ENCODE results near the gene CWC27. TPM values are rescaled to one million over a fixed set of nuclear protein-coding genes. Genes with fewer than 3 reads are reported as not detected.
"Not testable (repeated sequence)": the region's sequence is repeated elsewhere in the genome, so short reads cannot be mapped to it uniquely, and the experiment has no call there.

The CWC27 gene
- total RNA-seq, 2 experiments from 2014 or later = 20.5 to 23.5 TPM

- H3K27me3 Mint-ChIP-seq = no peaks in the 10 kb centered on the region
- H3K4me1 Mint-ChIP-seq = peaks cover 9% of the 10 kb centered on the region
- peaks cover 9% of the 10 kb centered on the region for H3K36me3 Mint-ChIP-seq (ENCODE audit: low read depth)
- ChIA-PET CTCF (interaction anchor here (1.0 to 2.0 kb wide), 2 partner anchors 8 to 10 kb away, joined by 3 to 6 read pairs; no protein-coding TSS in a partner anchor), POLR2A (no interaction called here)
- no peak overlapping the region for H3K27ac Mint-ChIP-seq
- H3K9me3 Mint-ChIP-seq = no peaks in the 10 kb centered on the region
- DNase-seq = no peak
- H3K4me3 Mint-ChIP-seq = no peak overlapping the region
Observed at GRCh38 chr5:64794053-64794770, 25.5 kb downstream of the CWC27 start.

GRCh38 chr5:64796301-64796700 is 27.6 kb downstream of the CWC27 start:
- POLR2A ChIA-PET = no interaction called here

DNA sequence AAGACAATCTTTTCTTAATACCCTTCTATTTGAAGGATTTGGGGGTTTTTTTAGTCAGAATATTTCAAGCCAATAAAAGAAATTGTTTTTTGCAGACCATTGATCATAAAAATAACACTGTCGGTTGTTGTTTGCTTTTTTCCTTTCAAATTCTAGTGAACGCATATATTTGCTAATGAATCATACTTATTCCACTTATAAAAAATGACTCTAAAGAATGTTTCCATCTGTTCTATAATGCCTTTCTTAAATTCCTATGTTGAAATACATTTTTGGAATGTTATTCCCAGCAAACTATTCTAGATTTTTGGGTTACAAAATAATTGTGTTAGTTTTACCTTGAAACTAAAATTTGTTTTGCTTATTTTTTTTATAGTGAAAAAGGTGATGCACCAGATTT is 32.2 kb downstream of the CWC27 start:
- Mint-ChIP-seq H3K4me3 (no peak overlapping the region), H3K4me1 (no peaks in the 10 kb centered on the region), H3K36me3 (ENCODE audit: low read depth) (no peaks in the 10 kb centered on the region), H3K27ac (no peak overlapping the region), H3K9me3 (no peaks in the 10 kb centered on the region), H3K27me3 (no peaks in the 10 kb centered on the region)
- POLR2A ChIA-PET = no interaction called here
- CTCF ChIA-PET = no interaction called here
- DNase-seq = no peak

More at GRCh38 chr5:64796301-64796700, 27.6 kb downstream of the CWC27 start:
- Mint-ChIP-seq H3K27me3 (no peaks in the 10 kb centered on the region), H3K4me1 (no peaks in the 10 kb centered on the region), H3K36me3 (ENCODE audit: low read depth) (peaks cover 7% of the 10 kb centered on the region), H3K9me3 (no peaks in the 10 kb centered on the region), H3K27ac (no peak overlapping the region), H3K4me3 (no peak overlapping the region)
- DNase-seq = no peak
- CTCF ChIA-PET = no interaction called here

DNA sequence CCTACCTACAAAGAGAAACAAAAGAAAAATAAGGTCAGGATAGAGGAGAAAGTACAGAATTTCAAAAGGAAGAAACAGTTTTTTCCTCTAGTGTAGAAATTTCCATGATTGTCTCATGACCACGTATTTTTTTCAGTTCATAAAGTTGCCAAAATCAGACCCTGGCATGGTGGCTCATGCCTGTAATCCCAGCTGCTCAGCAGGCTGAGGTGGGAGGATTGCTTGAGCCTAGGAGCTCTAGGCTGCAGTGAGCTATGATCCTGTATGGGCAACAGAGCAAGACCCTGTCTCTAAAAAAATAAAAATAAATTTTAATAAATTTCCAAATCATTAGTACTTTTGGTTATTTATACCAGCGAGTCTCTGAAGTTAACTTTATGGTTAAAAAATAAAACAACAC is 37.8 kb downstream of the CWC27 start:
- H3K4me1 Mint-ChIP-seq = no peaks in the 10 kb centered on the region
- CTCF ChIA-PET = interaction anchor here (0.9 to 1.5 kb wide), 2 partner anchors 9 to 22 kb away, joined by 3 read pairs; no protein-coding TSS in a partner anchor
- no peak overlapping the region for H3K4me3 Mint-ChIP-seq
- no peaks in the 10 kb centered on the region for H3K36me3 Mint-ChIP-seq (ENCODE audit: low read depth)
- H3K9me3 Mint-ChIP-seq = no peaks in the 10 kb centered on the region
- POLR2A ChIA-PET = no interaction called here
- H3K27me3 Mint-ChIP-seq = no peaks in the 10 kb centered on the region
- H3K27ac Mint-ChIP-seq = no peak overlapping the region
- no peak for DNase-seq

DNA sequence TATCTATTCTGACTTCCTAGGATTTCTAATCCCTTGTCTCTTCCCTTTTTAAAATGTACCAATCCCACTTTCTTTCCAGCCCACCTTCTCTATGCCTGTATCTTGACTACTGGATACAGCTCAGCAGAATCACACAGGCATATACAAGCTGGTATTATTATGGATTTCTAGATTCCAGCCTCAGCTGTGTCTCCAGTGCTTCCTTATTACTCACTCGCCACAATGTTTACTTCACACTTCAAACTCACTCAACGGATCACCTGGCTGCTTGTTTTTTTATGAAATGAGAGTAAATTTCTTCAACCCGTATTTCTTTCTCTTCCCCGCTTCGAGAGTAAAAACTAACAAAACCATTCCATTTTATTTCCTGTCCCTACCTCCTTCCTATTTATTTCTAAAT is 38.8 kb downstream of the CWC27 start:
- no peaks in the 10 kb centered on the region for H3K36me3 Mint-ChIP-seq (ENCODE audit: low read depth)
- H3K4me3 Mint-ChIP-seq = no peak overlapping the region
- no peaks in the 10 kb centered on the region for H3K4me1 Mint-ChIP-seq
- no peaks in the 10 kb centered on the region for H3K9me3 Mint-ChIP-seq
- POLR2A ChIA-PET = no interaction called here
- CTCF ChIA-PET = interaction anchor here (1.5 kb wide), 1 partner anchor 10 kb away, joined by 3 read pairs; no protein-coding TSS in a partner anchor
- DNase-seq = no peak
- no peak overlapping the region for H3K27ac Mint-ChIP-seq
- H3K27me3 Mint-ChIP-seq = no peaks in the 10 kb centered on the region

DNA sequence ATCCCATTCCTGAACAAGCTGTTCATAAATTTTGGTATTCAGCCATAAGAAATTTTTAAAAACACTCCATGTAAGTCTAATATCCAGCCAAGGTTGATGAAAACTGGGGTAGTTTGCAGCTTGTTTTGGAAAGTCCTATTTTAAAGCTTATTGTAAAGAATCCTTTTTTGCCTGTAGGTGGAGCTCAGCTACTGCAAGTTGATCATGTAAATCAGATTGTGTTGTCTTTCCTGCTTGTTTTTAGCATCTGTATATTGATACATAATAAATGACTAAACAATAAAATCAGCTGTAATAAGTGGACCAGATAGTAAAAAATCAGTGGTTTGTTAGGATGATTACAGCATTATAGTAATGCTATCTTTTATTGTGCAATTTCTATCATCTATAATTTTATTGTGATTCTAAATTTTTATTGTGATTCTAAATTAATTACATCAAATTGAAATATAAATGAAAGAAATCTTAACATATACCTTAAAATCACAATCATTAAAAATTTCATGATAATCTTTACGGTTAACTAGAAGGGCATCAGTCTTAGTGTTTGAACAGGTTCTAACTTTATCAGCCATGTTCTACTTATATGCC is 42.4 kb downstream of the CWC27 start:
- Mint-ChIP-seq H3K4me3 (no peak overlapping the region), H3K9me3 (no peaks in the 10 kb centered on the region), H3K4me1 (peaks cover 10% of the 10 kb centered on the region), H3K27me3 (no peaks in the 10 kb centered on the region), H3K36me3 (ENCODE audit: low read depth) (no peaks in the 10 kb centered on the region), H3K27ac (no peak overlapping the region)
- ChIA-PET POLR2A (interaction anchor here (1.1 to 2.0 kb wide), 3 partner anchors 225 to 752 kb away, joined by 3 to 6 read pairs (median 4); partner anchors contain the start of gene CENPK), CTCF (interaction anchor here (0.7 to 2.9 kb wide), 14 partner anchors 8 to 846 kb away, joined by 3 to 43 read pairs (median 4); partner anchors contain the start of genes ADAMTS6, CWC27 and SREK1IP1)
- no peak for DNase-seq

DNA sequence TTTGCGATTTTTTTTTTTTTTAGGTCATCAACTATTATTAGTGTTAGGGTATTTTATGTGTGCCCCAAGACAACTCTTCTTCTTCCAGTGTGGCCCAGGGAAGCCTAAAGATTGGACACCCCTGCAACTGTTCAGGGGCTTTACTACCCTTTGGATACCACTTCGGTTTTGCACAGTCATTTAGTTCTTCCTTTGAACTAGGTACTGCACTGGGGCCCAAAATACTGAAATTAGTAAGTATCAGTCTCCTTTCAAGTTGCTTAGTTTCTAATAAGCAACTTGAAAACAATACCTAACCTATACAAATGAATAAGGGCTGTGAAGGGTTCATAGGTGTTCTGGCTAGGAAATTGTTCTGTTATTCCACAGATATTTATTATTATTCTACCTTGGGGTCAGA is 45.3 kb downstream of the CWC27 start:
- no peaks in the 10 kb centered on the region for H3K9me3 Mint-ChIP-seq
- peaks cover 11% of the 10 kb centered on the region for H3K36me3 Mint-ChIP-seq (ENCODE audit: low read depth)
- H3K27ac Mint-ChIP-seq = no peak overlapping the region
- H3K27me3 Mint-ChIP-seq = no peaks in the 10 kb centered on the region
- peaks cover 12% of the 10 kb centered on the region for H3K4me1 Mint-ChIP-seq
- CTCF ChIA-PET = no interaction called here
- H3K4me3 Mint-ChIP-seq = no peak overlapping the region
- POLR2A ChIA-PET = no interaction called here
- DNase-seq = no peak

DNA sequence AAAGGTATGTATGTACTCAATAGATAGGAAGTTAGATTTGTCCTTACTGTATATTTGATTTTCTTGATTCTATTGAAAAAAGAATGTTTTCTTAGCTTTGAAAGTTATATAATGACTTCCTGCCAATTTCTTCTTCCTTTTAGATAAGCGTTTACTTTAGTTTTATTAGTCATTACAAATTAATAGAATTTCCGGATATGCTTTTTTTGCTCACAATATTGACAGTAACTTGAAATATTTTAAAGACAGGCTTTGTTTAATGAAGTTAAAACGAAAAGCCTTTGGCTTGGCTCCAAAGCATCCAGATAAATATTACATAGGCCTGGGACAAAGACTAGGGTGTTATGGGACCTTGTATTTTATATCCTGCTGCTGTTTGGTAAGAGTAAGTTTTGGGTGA is 49.5 kb downstream of the CWC27 start:
- Mint-ChIP-seq H3K9me3 (no peaks in the 10 kb centered on the region), H3K27me3 (no peaks in the 10 kb centered on the region), H3K4me1 (peaks cover 22% of the 10 kb centered on the region), H3K27ac (no peak overlapping the region), H3K36me3 (ENCODE audit: low read depth) (peaks cover 21% of the 10 kb centered on the region), H3K4me3 (no peak overlapping the region)
- ChIA-PET POLR2A (no interaction called here), CTCF (no interaction called here)
- no peak for DNase-seq

- H3K27me3 Mint-ChIP-seq, POLR2A ChIA-PET, H3K4me3 Mint-ChIP-seq, H3K27ac Mint-ChIP-seq, H3K9me3 Mint-ChIP-seq, DNase-seq: not testable (repeated sequence)
- H3K4me1 Mint-ChIP-seq = peaks cover 13% of the 10 kb centered on the region
- H3K36me3 Mint-ChIP-seq (ENCODE audit: low read depth) = peaks cover 21% of the 10 kb centered on the region
- CTCF ChIA-PET = interaction anchor here (0.9 to 1.6 kb wide), 2 partner anchors 8 to 35 kb away, joined by 3 read pairs; no protein-coding TSS in a partner anchor
Observed at GRCh38 chr5:64819345-64819744, 50.6 kb downstream of the CWC27 start.

DNA sequence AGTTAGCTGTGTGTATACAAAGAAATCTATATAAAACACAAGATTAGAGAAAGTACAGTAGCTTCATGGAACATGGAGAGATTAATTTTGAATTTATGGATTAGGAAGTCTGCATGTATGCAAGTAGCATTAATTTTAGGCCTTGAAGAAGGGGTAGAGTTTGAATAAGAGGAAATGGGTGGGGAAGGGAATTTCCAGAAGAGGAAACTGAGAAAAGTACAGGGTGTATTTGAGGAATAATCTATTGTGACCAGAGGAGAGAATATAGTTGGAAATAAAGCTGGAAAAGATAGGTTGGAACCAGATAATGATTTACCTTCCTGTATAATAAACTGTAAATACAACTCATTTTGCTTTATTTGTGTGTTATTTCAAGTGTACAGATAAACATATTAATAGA is 53.6 kb downstream of the CWC27 start:
- Mint-ChIP-seq H3K36me3 (ENCODE audit: low read depth) (peaks cover 13% of the 10 kb centered on the region), H3K9me3 (no peaks in the 10 kb centered on the region), H3K4me3 (no peak overlapping the region), H3K4me1 (peaks cover 10% of the 10 kb centered on the region), H3K27ac (no peak overlapping the region), H3K27me3 (no peaks in the 10 kb centered on the region)
- ChIA-PET CTCF (interaction anchor here (0.6 to 1.7 kb wide), 3 partner anchors 11 to 661 kb away, joined by 3 to 6 read pairs (median 5); no protein-coding TSS in a partner anchor), POLR2A (no interaction called here)
- DNase-seq = no peak

GRCh38 chr5:64826541-64826940 is 57.8 kb downstream of the CWC27 start:
- peaks cover 12% of the 10 kb centered on the region for H3K36me3 Mint-ChIP-seq (ENCODE audit: low read depth)
- POLR2A ChIA-PET = no interaction called here
- no peaks in the 10 kb centered on the region for H3K27me3 Mint-ChIP-seq
- CTCF ChIA-PET = no interaction called here
- peaks cover 10% of the 10 kb centered on the region for H3K4me1 Mint-ChIP-seq
- no peak overlapping the region for H3K27ac Mint-ChIP-seq
- no peaks in the 10 kb centered on the region for H3K9me3 Mint-ChIP-seq
- no peak overlapping the region for H3K4me3 Mint-ChIP-seq
- no peak for DNase-seq

DNA sequence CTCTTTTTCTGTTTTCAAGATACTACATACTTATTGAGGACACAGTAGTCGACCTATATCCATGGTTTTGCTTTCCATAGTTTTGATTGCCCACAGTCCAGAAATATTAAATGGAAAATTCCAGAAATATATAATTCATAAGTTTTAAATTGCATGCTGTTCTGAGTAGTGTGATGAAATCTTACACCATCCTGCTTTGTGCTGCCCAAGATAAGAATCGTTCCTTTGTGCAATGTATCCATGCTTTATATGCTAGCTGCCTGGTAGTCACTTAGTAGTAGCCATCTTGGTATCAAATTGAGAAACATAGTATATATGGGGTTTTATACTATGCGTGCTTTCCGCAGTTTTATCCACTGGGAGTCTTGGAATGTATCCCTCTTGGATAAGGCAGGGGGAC is 59.0 kb downstream of the CWC27 start:
- POLR2A ChIA-PET = no interaction called here
- peaks cover 8% of the 10 kb centered on the region for H3K36me3 Mint-ChIP-seq (ENCODE audit: low read depth)
- H3K4me3 Mint-ChIP-seq = no peak overlapping the region
- CTCF ChIA-PET = no interaction called here
- peaks cover 2% of the 10 kb centered on the region for H3K4me1 Mint-ChIP-seq
- DNase-seq = no peak
- H3K27me3 Mint-ChIP-seq = no peaks in the 10 kb centered on the region
- H3K27ac Mint-ChIP-seq = no peak overlapping the region
- H3K9me3 Mint-ChIP-seq = no peaks in the 10 kb centered on the region

DNA sequence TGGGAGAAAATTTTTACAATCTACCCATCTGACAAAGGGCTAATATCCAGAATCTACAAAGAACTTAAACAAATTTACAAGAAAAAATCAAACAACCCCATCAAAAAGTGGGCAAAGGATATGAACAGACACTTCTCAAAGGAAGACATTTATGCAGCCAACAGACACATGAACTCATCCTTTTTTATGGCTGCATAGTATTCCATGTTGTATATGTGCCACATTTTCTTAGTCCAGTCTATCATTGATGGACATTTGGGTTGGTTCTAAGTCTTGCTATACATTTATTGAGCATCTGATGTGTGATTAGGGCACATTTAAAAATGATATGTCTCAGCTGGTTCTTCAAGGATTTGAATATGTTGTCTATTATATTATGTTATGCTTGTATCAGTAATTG is 61.9 kb downstream of the CWC27 start:
- H3K4me3 Mint-ChIP-seq; H3K36me3 Mint-ChIP-seq (ENCODE audit: low read depth); H3K4me1 Mint-ChIP-seq; CTCF ChIA-PET; H3K27me3 Mint-ChIP-seq; H3K27ac Mint-ChIP-seq; DNase-seq; POLR2A ChIA-PET; H3K9me3 Mint-ChIP-seq: not testable (repeated sequence)

DNA sequence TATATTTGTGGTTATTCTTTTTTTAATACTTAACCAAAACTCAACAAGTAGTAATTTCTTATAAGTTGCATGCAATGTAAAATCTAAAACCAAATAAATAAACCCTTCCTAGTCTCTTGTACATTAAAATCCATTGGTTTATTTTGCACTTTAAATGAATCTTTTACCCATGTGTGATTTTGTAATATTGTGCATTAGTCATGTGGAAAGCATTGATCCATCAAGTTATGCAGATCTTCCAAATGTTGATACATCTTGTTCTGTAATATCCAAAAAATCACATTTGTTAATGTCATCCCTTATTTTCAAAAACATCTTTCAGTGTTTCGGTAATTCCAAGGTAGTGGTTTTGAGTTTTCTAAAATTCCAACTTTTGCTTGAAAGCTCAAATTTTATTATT is 63.3 kb downstream of the CWC27 start:
- Mint-ChIP-seq H3K36me3 (ENCODE audit: low read depth) (peaks cover 8% of the 10 kb centered on the region), H3K4me3 (no peak overlapping the region), H3K27me3 (no peaks in the 10 kb centered on the region), H3K4me1 (no peaks in the 10 kb centered on the region), H3K27ac (no peak overlapping the region), H3K9me3 (no peaks in the 10 kb centered on the region)
- DNase-seq = no peak
- ChIA-PET CTCF (no interaction called here), POLR2A (no interaction called here)

All from activated CD4-positive, alpha-beta memory T cell treated with anti-CD3 and anti-CD28 coated beads, Interleukin-2, amount 10 ng/mL, durations not matched to agents 7 days and 5 days (primary cell).